HepG2 (cell line): ENCODE measurements around the gene PIAS3. TPM values are rescaled to one million over a fixed set of nuclear protein-coding genes. Genes with fewer than 3 reads are reported as not detected.

Experiments used
- GATA4 ChIP-seq: sonication (generic); IDR thresholded peaks from 2 replicates; pipeline ENCODE4 v1.6.1; 2016; ENCODE audit warnings: antibody characterized with exemption, low read depth, borderline replicate concordance
- HDAC2 ChIP-seq: sonication (generic); formaldehyde crosslinking; IDR thresholded peaks from 2 replicates; pipeline ENCODE4 v1.4.0; 2020; ENCODE audit warnings: missing genetic modification reagents
- KLF6 ChIP-seq: IDR thresholded peaks from 2 replicates; pipeline ENCODE4 v1.8.0; 2016; ENCODE audit warnings: missing biosample characterization, missing genetic modification reagents
- POLR2AphosphoS5 ChIP-seq: IDR thresholded peaks from 2 replicates; pipeline ENCODE4 v1.6.1; 2012; ENCODE audit warnings: low read depth, low read length
- RELA ChIP-seq: sonication (generic); formaldehyde crosslinking; IDR thresholded peaks from 2 replicates; pipeline ENCODE4 v1.4.0; 2020; ENCODE audit warnings: missing genetic modification reagents
- RORA ChIP-seq: sonication (generic); formaldehyde crosslinking; IDR thresholded peaks from 2 replicates; pipeline ENCODE4 v1.5.0; 2020; ENCODE audit warnings: mild to moderate bottlenecking, missing genetic modification reagents, moderate library complexity
- WIZ ChIP-seq: sonication (generic); formaldehyde crosslinking; IDR thresholded peaks from 2 replicates; pipeline ENCODE4 v1.5.1; 2020; ENCODE audit warnings: mild to moderate bottlenecking, missing genetic modification reagents
- ZBTB7A ChIP-seq: sonication (generic); formaldehyde crosslinking; IDR thresholded peaks from 2 replicates; pipeline ENCODE4 v1.8.0; 2022; ENCODE audit warnings: mild to moderate bottlenecking, missing genetic modification reagents
- ZNF570 ChIP-seq: sonication (generic); formaldehyde crosslinking; IDR thresholded peaks from 2 replicates; pipeline ENCODE4 v1.4.0; 2020; ENCODE audit warnings: mild to moderate bottlenecking, missing genetic modification reagents, borderline replicate concordance
- ZNF7 ChIP-seq: IDR thresholded peaks from 2 replicates; pipeline ENCODE4 v1.6.1; 2016; ENCODE audit warnings: missing biosample characterization, missing genetic modification reagents
- ZNF790 ChIP-seq: sonication (generic); formaldehyde crosslinking; IDR thresholded peaks from 2 replicates; pipeline ENCODE4 v1.8.0; 2022; ENCODE audit warnings: missing genetic modification reagents, mild to moderate bottlenecking, borderline replicate concordance
- polyA plus RNA-seq, 8 experiments: library from polyadenylated mRNA; depleted of rRNA in 3 of 8; stranded (reverse) in 7 of 8; unstranded in 1 of 8; fragments of >200 nt; fragmentation: Illumina TruSeq in 4 of 8; extraction: Trizol in 4 of 8; gene quantifications; 2 replicates each; pipeline versions ENCODE4 v1.2.1 to v1.2.3, GENCODE V29; 2011 to 2016; ENCODE audit warnings: low read depth in 4 of 8, missing spikeins in 1 of 8, mixed read lengths in 1 of 8; ENCODE audit not compliant: insufficient read depth in 1 of 8
- total RNA-seq, 5 experiments: library from RNA; depleted of rRNA; stranded (reverse); fragments of >200 nt; fragmentation: Illumina TruSeq; extraction: Trizol; gene quantifications; 2 replicates each; pipeline ENCODE4 v1.2.3, GENCODE V29; 2016; ENCODE audit warnings: low read depth in 1 of 5
- TF ChIP-seq, protein P1 (sequence below): sonication (generic); formaldehyde crosslinking; IDR thresholded peaks from 2 replicates; pipeline ENCODE4 v1.8.1; 2023; ENCODE audit warnings: missing genetic modification reagents, inconsistent platforms, borderline replicate concordance
- TF ChIP-seq, protein P2 (sequence below): sonication (generic); formaldehyde crosslinking; IDR thresholded peaks from 2 replicates; pipeline ENCODE4 v1.5.0; 2020; ENCODE audit warnings: mild to moderate bottlenecking, missing genetic modification reagents
- TF ChIP-seq, protein P3 (sequence below): IDR thresholded peaks from 2 replicates; pipeline ENCODE4 v1.6.1; 2018; ENCODE audit warnings: missing genetic modification reagents
- TF ChIP-seq, protein P4 (sequence below): sonication (generic); formaldehyde crosslinking; IDR thresholded peaks from 2 replicates; pipeline ENCODE4 v1.5.0; 2020; ENCODE audit warnings: mild to moderate bottlenecking, low read depth, missing genetic modification reagents, borderline replicate concordance
- TF ChIP-seq, protein P5 (sequence below): IDR thresholded peaks from 2 replicates; pipeline ENCODE4 v1.4.0; 2020; ENCODE audit warnings: mild to moderate bottlenecking, missing genetic modification reagents
- TF ChIP-seq, protein P6 (sequence below): sonication (generic); formaldehyde crosslinking; IDR thresholded peaks from 2 replicates; pipeline ENCODE4 v1.4.0; 2020; ENCODE audit warnings: mild to moderate bottlenecking, missing genetic modification reagents

The PIAS3 gene
- total and polyA plus RNA-seq, 2 of the 13 experiments (the other 11 are each of a cell fraction or from before 2014, with no cell fraction given) = 3.7 to 8.0 TPM

DNA sequence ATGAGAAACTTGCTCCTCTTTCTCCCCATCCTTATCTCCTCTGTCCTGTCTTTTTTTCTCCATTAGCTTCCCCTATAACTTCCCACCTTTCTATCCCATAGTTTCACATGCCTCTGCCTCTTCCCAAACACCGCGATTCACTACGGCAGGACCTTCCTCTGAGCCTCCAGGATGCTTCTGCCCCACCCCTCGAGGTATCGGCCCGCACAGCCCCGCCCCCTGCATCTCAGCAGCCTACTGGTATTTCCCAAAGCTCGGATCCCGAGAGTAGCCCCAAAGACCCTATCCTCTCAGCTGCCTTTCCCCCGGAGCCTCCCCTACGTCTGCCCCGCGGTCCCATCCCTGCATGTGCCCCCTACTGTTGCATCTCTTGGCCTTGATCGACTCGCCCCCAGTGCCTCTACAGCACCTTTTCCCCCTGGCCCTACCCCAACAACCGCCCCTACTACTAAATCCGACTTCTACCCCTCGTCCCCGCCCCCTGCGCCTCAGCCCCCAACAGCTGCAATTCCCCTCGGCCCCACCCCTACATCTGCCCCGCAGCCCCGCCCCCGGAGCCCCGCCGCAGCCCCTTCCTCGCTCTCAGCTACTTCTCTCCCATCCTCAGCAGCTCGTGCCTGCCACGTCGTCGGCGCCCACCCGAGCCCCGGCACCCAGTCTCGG lies 512 bp downstream of the PIAS3 start (continued):
- TF ChIP-seq, protein P1, sequence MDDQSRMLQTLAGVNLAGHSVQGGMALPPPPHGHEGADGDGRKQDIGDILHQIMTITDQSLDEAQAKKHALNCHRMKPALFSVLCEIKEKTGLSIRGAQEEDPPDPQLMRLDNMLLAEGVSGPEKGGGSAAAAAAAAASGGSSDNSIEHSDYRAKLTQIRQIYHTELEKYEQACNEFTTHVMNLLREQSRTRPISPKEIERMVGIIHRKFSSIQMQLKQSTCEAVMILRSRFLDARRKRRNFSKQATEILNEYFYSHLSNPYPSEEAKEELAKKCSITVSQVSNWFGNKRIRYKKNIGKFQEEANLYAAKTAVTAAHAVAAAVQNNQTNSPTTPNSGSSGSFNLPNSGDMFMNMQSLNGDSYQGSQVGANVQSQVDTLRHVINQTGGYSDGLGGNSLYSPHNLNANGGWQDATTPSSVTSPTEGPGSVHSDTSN (CRISPR knock-in tag) = no peak
- TF ChIP-seq ZNF790 (CRISPR knock-in tag) = no peak
- TF ChIP-seq ZNF7 (CRISPR knock-in tag) = no peak
- TF ChIP-seq POLR2AphosphoS5 = no peak
- TF ChIP-seq, protein P2, sequence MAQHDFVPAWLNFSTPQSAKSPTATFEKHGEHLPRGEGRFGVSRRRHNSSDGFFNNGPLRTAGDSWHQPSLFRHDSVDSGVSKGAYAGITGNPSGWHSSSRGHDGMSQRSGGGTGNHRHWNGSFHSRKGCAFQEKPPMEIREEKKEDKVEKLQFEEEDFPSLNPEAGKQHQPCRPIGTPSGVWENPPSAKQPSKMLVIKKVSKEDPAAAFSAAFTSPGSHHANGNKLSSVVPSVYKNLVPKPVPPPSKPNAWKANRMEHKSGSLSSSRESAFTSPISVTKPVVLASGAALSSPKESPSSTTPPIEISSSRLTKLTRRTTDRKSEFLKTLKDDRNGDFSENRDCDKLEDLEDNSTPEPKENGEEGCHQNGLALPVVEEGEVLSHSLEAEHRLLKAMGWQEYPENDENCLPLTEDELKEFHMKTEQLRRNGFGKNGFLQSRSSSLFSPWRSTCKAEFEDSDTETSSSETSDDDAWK = no peak
- TF ChIP-seq, protein P3, sequence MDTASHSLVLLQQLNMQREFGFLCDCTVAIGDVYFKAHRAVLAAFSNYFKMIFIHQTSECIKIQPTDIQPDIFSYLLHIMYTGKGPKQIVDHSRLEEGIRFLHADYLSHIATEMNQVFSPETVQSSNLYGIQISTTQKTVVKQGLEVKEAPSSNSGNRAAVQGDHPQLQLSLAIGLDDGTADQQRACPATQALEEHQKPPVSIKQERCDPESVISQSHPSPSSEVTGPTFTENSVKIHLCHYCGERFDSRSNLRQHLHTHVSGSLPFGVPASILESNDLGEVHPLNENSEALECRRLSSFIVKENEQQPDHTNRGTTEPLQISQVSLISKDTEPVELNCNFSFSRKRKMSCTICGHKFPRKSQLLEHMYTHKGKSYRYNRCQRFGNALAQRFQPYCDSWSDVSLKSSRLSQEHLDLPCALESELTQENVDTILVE (CRISPR knock-in tag) = no peak
- TF ChIP-seq GATA4 = no peak
- TF ChIP-seq ZBTB7A = 0 out of 2 replicates have a peak, but pooled peaks have one; percentile 62
- TF ChIP-seq, protein P4, sequence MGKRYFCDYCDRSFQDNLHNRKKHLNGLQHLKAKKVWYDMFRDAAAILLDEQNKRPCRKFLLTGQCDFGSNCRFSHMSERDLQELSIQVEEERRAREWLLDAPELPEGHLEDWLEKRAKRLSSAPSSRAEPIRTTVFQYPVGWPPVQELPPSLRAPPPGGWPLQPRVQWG (CRISPR knock-in tag) = no peak
- TF ChIP-seq, protein P5, sequence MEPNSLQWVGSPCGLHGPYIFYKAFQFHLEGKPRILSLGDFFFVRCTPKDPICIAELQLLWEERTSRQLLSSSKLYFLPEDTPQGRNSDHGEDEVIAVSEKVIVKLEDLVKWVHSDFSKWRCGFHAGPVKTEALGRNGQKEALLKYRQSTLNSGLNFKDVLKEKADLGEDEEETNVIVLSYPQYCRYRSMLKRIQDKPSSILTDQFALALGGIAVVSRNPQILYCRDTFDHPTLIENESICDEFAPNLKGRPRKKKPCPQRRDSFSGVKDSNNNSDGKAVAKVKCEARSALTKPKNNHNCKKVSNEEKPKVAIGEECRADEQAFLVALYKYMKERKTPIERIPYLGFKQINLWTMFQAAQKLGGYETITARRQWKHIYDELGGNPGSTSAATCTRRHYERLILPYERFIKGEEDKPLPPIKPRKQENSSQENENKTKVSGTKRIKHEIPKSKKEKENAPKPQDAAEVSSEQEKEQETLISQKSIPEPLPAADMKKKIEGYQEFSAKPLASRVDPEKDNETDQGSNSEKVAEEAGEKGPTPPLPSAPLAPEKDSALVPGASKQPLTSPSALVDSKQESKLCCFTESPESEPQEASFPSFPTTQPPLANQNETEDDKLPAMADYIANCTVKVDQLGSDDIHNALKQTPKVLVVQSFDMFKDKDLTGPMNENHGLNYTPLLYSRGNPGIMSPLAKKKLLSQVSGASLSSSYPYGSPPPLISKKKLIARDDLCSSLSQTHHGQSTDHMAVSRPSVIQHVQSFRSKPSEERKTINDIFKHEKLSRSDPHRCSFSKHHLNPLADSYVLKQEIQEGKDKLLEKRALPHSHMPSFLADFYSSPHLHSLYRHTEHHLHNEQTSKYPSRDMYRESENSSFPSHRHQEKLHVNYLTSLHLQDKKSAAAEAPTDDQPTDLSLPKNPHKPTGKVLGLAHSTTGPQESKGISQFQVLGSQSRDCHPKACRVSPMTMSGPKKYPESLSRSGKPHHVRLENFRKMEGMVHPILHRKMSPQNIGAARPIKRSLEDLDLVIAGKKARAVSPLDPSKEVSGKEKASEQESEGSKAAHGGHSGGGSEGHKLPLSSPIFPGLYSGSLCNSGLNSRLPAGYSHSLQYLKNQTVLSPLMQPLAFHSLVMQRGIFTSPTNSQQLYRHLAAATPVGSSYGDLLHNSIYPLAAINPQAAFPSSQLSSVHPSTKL (CRISPR knock-in tag) = no peak
- TF ChIP-seq, protein P6, sequence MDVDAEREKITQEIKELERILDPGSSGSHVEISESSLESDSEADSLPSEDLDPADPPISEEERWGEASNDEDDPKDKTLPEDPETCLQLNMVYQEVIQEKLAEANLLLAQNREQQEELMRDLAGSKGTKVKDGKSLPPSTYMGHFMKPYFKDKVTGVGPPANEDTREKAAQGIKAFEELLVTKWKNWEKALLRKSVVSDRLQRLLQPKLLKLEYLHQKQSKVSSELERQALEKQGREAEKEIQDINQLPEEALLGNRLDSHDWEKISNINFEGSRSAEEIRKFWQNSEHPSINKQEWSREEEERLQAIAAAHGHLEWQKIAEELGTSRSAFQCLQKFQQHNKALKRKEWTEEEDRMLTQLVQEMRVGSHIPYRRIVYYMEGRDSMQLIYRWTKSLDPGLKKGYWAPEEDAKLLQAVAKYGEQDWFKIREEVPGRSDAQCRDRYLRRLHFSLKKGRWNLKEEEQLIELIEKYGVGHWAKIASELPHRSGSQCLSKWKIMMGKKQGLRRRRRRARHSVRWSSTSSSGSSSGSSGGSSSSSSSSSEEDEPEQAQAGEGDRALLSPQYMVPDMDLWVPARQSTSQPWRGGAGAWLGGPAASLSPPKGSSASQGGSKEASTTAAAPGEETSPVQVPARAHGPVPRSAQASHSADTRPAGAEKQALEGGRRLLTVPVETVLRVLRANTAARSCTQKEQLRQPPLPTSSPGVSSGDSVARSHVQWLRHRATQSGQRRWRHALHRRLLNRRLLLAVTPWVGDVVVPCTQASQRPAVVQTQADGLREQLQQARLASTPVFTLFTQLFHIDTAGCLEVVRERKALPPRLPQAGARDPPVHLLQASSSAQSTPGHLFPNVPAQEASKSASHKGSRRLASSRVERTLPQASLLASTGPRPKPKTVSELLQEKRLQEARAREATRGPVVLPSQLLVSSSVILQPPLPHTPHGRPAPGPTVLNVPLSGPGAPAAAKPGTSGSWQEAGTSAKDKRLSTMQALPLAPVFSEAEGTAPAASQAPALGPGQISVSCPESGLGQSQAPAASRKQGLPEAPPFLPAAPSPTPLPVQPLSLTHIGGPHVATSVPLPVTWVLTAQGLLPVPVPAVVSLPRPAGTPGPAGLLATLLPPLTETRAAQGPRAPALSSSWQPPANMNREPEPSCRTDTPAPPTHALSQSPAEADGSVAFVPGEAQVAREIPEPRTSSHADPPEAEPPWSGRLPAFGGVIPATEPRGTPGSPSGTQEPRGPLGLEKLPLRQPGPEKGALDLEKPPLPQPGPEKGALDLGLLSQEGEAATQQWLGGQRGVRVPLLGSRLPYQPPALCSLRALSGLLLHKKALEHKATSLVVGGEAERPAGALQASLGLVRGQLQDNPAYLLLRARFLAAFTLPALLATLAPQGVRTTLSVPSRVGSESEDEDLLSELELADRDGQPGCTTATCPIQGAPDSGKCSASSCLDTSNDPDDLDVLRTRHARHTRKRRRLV (CRISPR knock-in tag) = no peak
- no peak for TF ChIP-seq RORA (CRISPR knock-in tag)
- TF ChIP-seq WIZ (CRISPR knock-in tag) = no peak
- TF ChIP-seq RELA (CRISPR knock-in tag) = no peak
- TF ChIP-seq HDAC2 = no peak
- no peak for TF ChIP-seq ZNF570 (CRISPR knock-in tag)
- TF ChIP-seq KLF6 (CRISPR knock-in tag) = no peak
